ENCODE measurements around the gene PLOD1.

- TF ChIP-seq, protein P1, sequence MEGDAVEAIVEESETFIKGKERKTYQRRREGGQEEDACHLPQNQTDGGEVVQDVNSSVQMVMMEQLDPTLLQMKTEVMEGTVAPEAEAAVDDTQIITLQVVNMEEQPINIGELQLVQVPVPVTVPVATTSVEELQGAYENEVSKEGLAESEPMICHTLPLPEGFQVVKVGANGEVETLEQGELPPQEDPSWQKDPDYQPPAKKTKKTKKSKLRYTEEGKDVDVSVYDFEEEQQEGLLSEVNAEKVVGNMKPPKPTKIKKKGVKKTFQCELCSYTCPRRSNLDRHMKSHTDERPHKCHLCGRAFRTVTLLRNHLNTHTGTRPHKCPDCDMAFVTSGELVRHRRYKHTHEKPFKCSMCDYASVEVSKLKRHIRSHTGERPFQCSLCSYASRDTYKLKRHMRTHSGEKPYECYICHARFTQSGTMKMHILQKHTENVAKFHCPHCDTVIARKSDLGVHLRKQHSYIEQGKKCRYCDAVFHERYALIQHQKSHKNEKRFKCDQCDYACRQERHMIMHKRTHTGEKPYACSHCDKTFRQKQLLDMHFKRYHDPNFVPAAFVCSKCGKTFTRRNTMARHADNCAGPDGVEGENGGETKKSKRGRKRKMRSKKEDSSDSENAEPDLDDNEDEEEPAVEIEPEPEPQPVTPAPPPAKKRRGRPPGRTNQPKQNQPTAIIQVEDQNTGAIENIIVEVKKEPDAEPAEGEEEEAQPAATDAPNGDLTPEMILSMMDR (IDR thresholded peaks at IDR 0.05): no peak
- TF ChIP-seq POLR2AphosphoS5 (IDR thresholded peaks at IDR 0.05; ENCODE audit: low read depth, low read length) (no peak), REST (IDR thresholded peaks at IDR 0.05; ENCODE audit: insufficient read depth in 1 of 2, low read depth in 2 of 2, low read length in 1 of 2) (no peak)
These were observed 67.5 kb downstream of the PLOD1 start for GRCh38 chr1:12001996-12002493.

Measured in Panc1 (cell line).